ENCODE data around the gene ABTB2. TPM values are rescaled to one million over a fixed set of nuclear protein-coding genes. Genes with fewer than 3 reads are reported as not detected.

ABTB2 gene
- total and polyA plus RNA-seq, 2 of the 8 experiments (the other 6 are each of a cell fraction or from before 2014, with no cell fraction given) = 7.7 to 10.2 TPM

- H3K79me2 ChIP-seq (ENCODE audit: control insufficient read depth in 1 of 2, insufficient read depth in 2 of 2, low read length in 2 of 2) = no peaks in the 10 kb centered on the region
- POLR2A ChIA-PET (ENCODE audit: partially characterized antibody) = no interaction called here
These were observed 29.8 kb upstream of the ABTB2 start for GRCh38 chr11:34387653-34388052.

More at GRCh38 chr11:34387653-34388052, 29.8 kb upstream of the ABTB2 start:
- Histone ChIP-seq H3K14ac (ENCODE audit: insufficient read length) (no peak overlapping the region), H3K79me1 (ENCODE audit: low read depth, low read length) (no peaks in the 10 kb centered on the region), H3K4me3 (ENCODE audit: extremely low read depth in 1 of 4, insufficient read depth in 2 of 4, low read depth in 3 of 4, low read length in 4 of 4) (no peak overlapping the region), H2BK120ac (replicated peaks; ENCODE audit: low read depth, low read length) (no peak overlapping the region), H3K4ac (replicated peaks; ENCODE audit: insufficient read length, low read depth, low read length) (no peak overlapping the region), H4K8ac (ENCODE audit: extremely low read depth, insufficient read depth, low read length) (no peak overlapping the region), H3K23ac (ENCODE audit: insufficient read length) (no peak overlapping the region), H3K9me3 (ENCODE audit: insufficient read depth in 2 of 2, low read depth in 1 of 2, low read length in 1 of 2) (no peaks in the 10 kb centered on the region), H2BK12ac (ENCODE audit: low read depth, low read length) (no peak overlapping the region), H3K18ac (ENCODE audit: extremely low read depth, low read length) (no peak overlapping the region), H3K9ac (replicated peaks in 1 of 4; ENCODE audit: extremely low read depth in 1 of 4, low read depth in 3 of 4, low read length in 3 of 4) (no peak overlapping the region), H2AFZ (ENCODE audit: low read length) (no peak overlapping the region), H3K4me1 (replicated peaks in 1 of 4; ENCODE audit: control insufficient read depth in 3 of 4, insufficient read depth in 4 of 4, low read length in 3 of 4) (no peaks in the 10 kb centered on the region), H3K23me2 (ENCODE audit: low read depth, low read length) (no peaks in the 10 kb centered on the region), H3K36me3 (ENCODE audit: control insufficient read depth in 2 of 4, insufficient read depth in 4 of 4, low read length in 3 of 4) (no peaks in the 10 kb centered on the region), H4K5ac (ENCODE audit: insufficient read length, low read depth, low read length) (no peak overlapping the region), H4K20me1 (replicated peaks in 1 of 2; ENCODE audit: control insufficient read depth in 1 of 2, insufficient read depth in 2 of 2, low read length in 2 of 2) (no peaks in the 10 kb centered on the region), H2BK15ac (ENCODE audit: low read length) (no peak overlapping the region), H4K91ac (replicated peaks; ENCODE audit: insufficient read length, low read length) (no peak overlapping the region), H3K27ac (ENCODE audit: low read depth, low read length) (no peak overlapping the region), H2BK5ac (ENCODE audit: low read depth, low read length) (no peak overlapping the region), H3K4me2 (ENCODE audit: insufficient read depth in 1 of 2, low read depth in 2 of 2, low read length in 2 of 2) (no peak overlapping the region), H2BK20ac (ENCODE audit: low read length) (no peak overlapping the region), H3K27me3 (replicated peaks in 1 of 4; ENCODE audit: control insufficient read depth in 3 of 4, extremely low read depth in 1 of 4, insufficient read depth in 3 of 4, low read length in 3 of 4) (no peaks in the 10 kb centered on the region), H2AK5ac (ENCODE audit: low read depth, low read length) (no peak overlapping the region), H3K56ac (replicated peaks; ENCODE audit: insufficient read length, low read depth, low read length) (no peak overlapping the region)
- no peak for DNase-seq (ENCODE audit: low read depth in 1 of 2, low spot score in 2 of 2)
- FAIRE-seq = no peak
- 81% methylated on average over 1 of the region's 1 CpG; no CpG with 5 or more reads in 1 of the 2 experiments for WGBS, 2 experiments (ENCODE audit: extremely low coverage in 1 of 2, insufficient coverage in 1 of 2, insufficient read length in 1 of 2, insufficient replicate concordance in 2 of 2, low coverage in 1 of 2, low lambda C conversion rate in 2 of 2, missing lambda C conversion rate in 1 of 2)
- CTCF ChIA-PET (ENCODE audit: partially characterized antibody) = interaction anchor here (0.7 kb wide), 2 partner anchors 14 to 105 kb away, joined by 3 read pairs; no protein-coding TSS in a partner anchor
- TF ChIP-seq ATF3 (IDR thresholded peaks at IDR 0.05; ENCODE audit: insufficient read depth, low read depth, low read length) = no peak
- TF ChIP-seq RNF2 (IDR thresholded peaks at IDR 0.05; ENCODE audit: borderline replicate concordance, low read depth, low read length, missing control alignments, poor library complexity, severe bottlenecking) = no peak
- TF ChIP-seq YY1 (IDR thresholded peaks at IDR 0.05; ENCODE audit: low read depth, low read length) = no peak
- TF ChIP-seq SRF (IDR thresholded peaks at IDR 0.05; ENCODE audit: low read depth, low read length) = no peak
- TF ChIP-seq E2F6 (IDR thresholded peaks at IDR 0.05) = no peak
